SK-N-MC (cell line): Measurements from ENCODE around the gene ZSWIM1.

Experiments
- EZH2 ChIP-seq: fragments of 200-600 bp; sonication (generic); IDR thresholded peaks from one replicate; pipeline ENCODE4 v1.6.1; 2017; ENCODE audit warnings: antibody characterized with exemption
- FOXP2 ChIP-seq: optimal IDR thresholded peaks from 2 replicates; pipeline ENCODE3; 2011; ENCODE audit warnings: mild to moderate bottlenecking, moderate library complexity; ENCODE audit not compliant: insufficient read depth; ENCODE audit errors: extremely low read length, control extremely low read depth
- POLR2AphosphoS5 ChIP-seq: IDR thresholded peaks from 2 replicates; pipeline ENCODE4 v1.6.1; 2012; ENCODE audit warnings: mild to moderate bottlenecking, low read depth, low read length, borderline replicate concordance

- no peak for TF ChIP-seq EZH2
- no peak for TF ChIP-seq POLR2AphosphoS5
- TF ChIP-seq FOXP2: no peak
Observed at GRCh38 chr20:45848421-45848820, 32.6 kb upstream of the ZSWIM1 start.
